ENCODE results near the gene PSMD6.

PSMD6 gene

GRCh38 chr3:64054488-64054887, 31.2 kb upstream of the PSMD6 start:
- no peaks in the 10 kb centered on the region for H3K27me3 ChIP-seq (ENCODE audit: insufficient read depth, poor library complexity, severe bottlenecking)
- H3K27ac ChIP-seq (replicated peaks), result no peak overlapping the region
- TF ChIP-seq, protein P1, sequence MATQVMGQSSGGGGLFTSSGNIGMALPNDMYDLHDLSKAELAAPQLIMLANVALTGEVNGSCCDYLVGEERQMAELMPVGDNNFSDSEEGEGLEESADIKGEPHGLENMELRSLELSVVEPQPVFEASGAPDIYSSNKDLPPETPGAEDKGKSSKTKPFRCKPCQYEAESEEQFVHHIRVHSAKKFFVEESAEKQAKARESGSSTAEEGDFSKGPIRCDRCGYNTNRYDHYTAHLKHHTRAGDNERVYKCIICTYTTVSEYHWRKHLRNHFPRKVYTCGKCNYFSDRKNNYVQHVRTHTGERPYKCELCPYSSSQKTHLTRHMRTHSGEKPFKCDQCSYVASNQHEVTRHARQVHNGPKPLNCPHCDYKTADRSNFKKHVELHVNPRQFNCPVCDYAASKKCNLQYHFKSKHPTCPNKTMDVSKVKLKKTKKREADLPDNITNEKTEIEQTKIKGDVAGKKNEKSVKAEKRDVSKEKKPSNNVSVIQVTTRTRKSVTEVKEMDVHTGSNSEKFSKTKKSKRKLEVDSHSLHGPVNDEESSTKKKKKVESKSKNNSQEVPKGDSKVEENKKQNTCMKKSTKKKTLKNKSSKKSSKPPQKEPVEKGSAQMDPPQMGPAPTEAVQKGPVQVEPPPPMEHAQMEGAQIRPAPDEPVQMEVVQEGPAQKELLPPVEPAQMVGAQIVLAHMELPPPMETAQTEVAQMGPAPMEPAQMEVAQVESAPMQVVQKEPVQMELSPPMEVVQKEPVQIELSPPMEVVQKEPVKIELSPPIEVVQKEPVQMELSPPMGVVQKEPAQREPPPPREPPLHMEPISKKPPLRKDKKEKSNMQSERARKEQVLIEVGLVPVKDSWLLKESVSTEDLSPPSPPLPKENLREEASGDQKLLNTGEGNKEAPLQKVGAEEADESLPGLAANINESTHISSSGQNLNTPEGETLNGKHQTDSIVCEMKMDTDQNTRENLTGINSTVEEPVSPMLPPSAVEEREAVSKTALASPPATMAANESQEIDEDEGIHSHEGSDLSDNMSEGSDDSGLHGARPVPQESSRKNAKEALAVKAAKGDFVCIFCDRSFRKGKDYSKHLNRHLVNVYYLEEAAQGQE (IDR thresholded peaks at IDR 0.05; ENCODE audit: insufficient replicate concordance, low read depth), result no peak
- TF ChIP-seq SPI1 (IDR thresholded peaks at IDR 0.05; ENCODE audit: borderline replicate concordance, low read depth), result no peak
- TF ChIP-seq, protein P2, sequence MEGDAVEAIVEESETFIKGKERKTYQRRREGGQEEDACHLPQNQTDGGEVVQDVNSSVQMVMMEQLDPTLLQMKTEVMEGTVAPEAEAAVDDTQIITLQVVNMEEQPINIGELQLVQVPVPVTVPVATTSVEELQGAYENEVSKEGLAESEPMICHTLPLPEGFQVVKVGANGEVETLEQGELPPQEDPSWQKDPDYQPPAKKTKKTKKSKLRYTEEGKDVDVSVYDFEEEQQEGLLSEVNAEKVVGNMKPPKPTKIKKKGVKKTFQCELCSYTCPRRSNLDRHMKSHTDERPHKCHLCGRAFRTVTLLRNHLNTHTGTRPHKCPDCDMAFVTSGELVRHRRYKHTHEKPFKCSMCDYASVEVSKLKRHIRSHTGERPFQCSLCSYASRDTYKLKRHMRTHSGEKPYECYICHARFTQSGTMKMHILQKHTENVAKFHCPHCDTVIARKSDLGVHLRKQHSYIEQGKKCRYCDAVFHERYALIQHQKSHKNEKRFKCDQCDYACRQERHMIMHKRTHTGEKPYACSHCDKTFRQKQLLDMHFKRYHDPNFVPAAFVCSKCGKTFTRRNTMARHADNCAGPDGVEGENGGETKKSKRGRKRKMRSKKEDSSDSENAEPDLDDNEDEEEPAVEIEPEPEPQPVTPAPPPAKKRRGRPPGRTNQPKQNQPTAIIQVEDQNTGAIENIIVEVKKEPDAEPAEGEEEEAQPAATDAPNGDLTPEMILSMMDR (IDR thresholded peaks at IDR 0.05; ENCODE audit: insufficient read depth, low read length), result no peak
- TF ChIP-seq POLR2AphosphoS5 (IDR thresholded peaks at IDR 0.05; ENCODE audit: low read depth), result no peak
- no peak for TF ChIP-seq GABPA (IDR thresholded peaks at IDR 0.05; ENCODE audit: low read depth)
- DNase-seq (ENCODE audit: low read depth in 1 of 2, low spot score in 1 of 2), result no peak
- no peak overlapping the region for H3K4me3 ChIP-seq (replicated peaks; ENCODE audit: insufficient read depth, low read length)

- H3K27ac ChIP-seq (replicated peaks), result no peak overlapping the region
- TF ChIP-seq SPI1 (IDR thresholded peaks at IDR 0.05; ENCODE audit: borderline replicate concordance, low read depth) (no peak), GABPA (IDR thresholded peaks at IDR 0.05; ENCODE audit: low read depth) (no peak), POLR2AphosphoS5 (IDR thresholded peaks at IDR 0.05; ENCODE audit: low read depth) (no peak)
- TF ChIP-seq, protein P1 (IDR thresholded peaks at IDR 0.05; ENCODE audit: insufficient replicate concordance, low read depth), result no peak
- DNase-seq (ENCODE audit: low read depth in 1 of 2, low spot score in 1 of 2), result no peak
Observed at GRCh38 chr3:64053581-64053980, 30.3 kb upstream of the PSMD6 start.

DNA sequence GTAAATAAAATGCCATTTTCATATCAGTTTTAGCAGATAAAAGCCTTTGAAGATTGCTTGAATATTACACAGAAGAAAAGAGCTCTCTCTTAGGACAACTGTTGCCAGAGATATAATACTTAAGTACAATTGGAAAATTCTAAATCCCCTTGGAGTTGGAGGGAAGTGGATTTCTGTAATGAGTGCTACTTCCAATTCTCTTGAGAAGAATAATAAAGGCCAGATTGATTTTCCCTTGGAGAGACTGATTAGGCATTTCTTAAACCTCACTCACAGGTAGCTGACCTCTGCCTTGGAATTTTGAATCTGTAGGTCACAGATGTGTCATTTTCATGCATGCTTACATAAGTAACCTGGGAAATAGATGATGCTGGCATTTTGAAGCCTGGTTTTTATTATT, 29.8 kb upstream of the PSMD6 start:
- DNase-seq (ENCODE audit: low read depth in 1 of 2, low spot score in 1 of 2), result no peak
- Histone ChIP-seq H3K27me3 (ENCODE audit: insufficient read depth, poor library complexity, severe bottlenecking) (no peaks in the 10 kb centered on the region), H3K27ac (replicated peaks) (no peak overlapping the region), H3K4me3 (replicated peaks; ENCODE audit: insufficient read depth, low read length) (no peak overlapping the region)
- TF ChIP-seq, protein P1 (IDR thresholded peaks at IDR 0.05; ENCODE audit: insufficient replicate concordance, low read depth), result no peak
- TF ChIP-seq SPI1 (IDR thresholded peaks at IDR 0.05; ENCODE audit: borderline replicate concordance, low read depth) (no peak), GABPA (IDR thresholded peaks at IDR 0.05; ENCODE audit: low read depth) (no peak), POLR2AphosphoS5 (IDR thresholded peaks at IDR 0.05; ENCODE audit: low read depth) (no peak)
- TF ChIP-seq, protein P2 (IDR thresholded peaks at IDR 0.05; ENCODE audit: insufficient read depth, low read length), result no peak

More at GRCh38 chr3:64053581-64053980, 30.3 kb upstream of the PSMD6 start:
- Histone ChIP-seq H3K27me3 (ENCODE audit: insufficient read depth, poor library complexity, severe bottlenecking) (no peaks in the 10 kb centered on the region), H3K4me3 (replicated peaks; ENCODE audit: insufficient read depth, low read length) (no peak overlapping the region)
